HG02763 (cell line): ENCODE results near the gene RPL28.

ENCODE experiments used
- ATAC-seq: cut with Tn5 transposase; IDR thresholded peaks from one replicate; pipeline ENCODE4 v1.9.1; 2021; ENCODE audit warnings: mild to moderate bottlenecking, moderate library complexity; ENCODE audit not compliant: unreplicated experiment

RPL28 gene

GRCh38 chr19:55385724-55386492 is at the start of gene RPL28:
RPL28 (plus strand) TSS chr19:55385932; CDS start chr19:55386358, 426 bp downstream.
- peak; percentile 71 for ATAC-seq

GRCh38 chr19:55336101-55336500 is 49.6 kb upstream of the RPL28 start:
- no peak for ATAC-seq

GRCh38 chr19:55339105-55339888 is 46.4 kb upstream of the RPL28 start, which contains the start of gene KMT5C:
KMT5C (plus strand) TSS chr19:55339876; CDS start chr19:55341937, 2,061 bp downstream.
- peak; percentile 85 for ATAC-seq

- no peak for ATAC-seq
Measured at GRCh38 chr19:55339889-55340783, 45.6 kb upstream of the RPL28 start.

DNA sequence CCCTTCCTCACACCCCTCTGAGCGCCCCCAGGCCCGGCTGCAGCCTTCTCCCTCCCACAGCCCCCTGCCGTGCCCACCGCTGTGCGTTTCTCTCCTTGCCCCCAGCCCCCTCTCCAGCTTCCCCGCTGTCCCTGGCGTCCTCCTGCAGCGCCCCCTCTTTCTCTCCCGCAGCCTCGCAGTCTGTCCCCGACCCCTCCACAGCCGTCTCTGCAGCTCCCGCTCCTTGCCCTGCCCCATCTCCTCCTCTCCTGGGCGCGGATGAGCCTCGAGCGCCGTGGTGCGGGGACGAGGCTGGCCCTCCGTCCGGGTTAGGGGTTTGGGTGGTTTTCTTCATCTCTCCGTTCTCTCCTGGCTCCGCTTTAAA is 45.0 kb upstream of the RPL28 start:
- ATAC-seq, result no peak

DNA sequence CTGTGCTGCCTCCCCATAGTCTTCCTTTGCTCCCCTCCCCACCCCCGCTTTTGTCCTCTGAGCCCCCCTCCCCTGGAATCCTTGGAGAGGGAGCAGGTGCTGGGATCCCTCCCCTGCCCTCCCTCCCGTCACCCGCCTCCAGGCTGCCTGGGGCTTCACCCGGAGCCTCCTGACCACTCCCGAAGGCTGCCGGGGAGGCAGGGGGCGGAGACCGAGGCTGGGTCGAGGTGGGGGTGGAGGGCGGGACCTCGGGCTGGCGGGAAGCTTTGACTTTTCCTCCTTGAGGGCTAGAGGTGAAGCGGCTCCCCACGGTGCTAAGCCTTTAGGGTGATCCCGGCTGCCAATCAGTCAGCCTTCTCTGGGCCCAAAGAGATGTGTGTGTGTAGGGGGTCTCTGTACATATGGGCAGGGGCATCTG is 44.6 kb upstream of the RPL28 start:
- ATAC-seq, result no peak

DNA sequence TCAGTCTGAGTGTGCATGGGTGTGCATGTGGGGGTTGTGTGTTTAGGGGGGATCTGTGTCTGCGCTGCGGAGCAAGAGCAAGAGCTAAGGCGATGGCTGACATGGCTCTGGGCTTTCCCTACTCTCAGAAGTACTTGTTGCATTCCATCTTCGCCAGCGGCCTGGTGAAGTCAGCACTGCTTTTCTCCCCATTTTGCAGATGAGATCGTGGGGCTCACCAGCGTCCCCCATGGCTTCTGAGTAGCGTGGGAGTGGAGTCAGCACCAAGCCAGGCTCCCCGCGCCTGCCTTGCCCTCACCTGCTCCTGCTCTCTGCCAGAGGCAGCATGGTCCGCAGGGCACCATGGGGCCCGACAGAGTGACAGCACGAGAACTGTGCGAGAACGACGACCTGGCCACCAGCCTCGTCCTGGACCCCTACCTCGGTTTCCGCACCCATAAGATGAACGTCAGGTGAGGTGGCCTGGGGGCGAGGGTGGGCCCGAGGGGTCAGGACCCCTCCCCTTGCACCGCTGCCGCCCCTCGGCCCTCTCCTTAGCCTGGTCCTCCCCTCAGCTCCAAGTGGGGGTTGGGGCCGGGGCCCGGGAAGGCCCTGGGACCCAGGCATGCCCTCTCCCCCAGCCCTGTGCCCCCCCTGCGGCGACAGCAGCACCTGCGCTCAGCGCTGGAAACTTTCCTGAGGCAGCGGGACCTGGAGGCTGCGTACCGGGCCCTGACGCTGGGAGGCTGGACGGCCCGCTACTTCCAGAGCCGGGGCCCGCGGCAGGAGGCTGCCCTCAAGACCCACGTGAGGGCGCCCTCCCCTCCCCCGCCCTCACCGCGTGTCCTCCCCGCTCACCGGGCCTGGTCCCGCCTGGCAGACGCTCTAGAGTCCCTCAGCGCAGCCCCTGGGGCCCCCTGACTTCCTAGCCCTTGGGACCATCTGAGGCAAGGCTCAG is 43.9 kb upstream of the RPL28 start:
- ATAC-seq, result no peak

DNA sequence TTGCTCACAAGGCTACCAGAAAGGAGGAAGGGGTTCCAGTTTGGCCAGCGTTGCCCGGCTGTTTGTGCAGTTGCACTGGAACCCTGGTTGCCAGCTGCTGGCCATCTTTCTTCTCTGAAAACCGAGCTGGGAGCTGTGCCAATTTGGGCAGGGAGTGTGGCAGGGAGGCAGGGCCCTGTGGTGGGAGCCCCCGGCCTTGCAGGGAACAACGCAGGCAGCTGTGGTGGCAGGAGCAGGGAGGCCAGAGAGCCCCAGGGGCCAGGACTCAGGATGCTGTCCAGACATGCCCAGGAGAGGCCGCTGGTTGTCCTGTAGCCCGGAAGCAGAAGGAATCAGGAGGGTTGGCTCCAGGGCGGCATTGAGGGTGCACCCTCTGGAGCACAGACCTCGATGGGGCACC is 41.3 kb upstream of the RPL28 start:
- no peak for ATAC-seq

GRCh38 chr19:55345101-55345817 is 40.5 kb upstream of the RPL28 start:
- ATAC-seq, result no peak

DNA sequence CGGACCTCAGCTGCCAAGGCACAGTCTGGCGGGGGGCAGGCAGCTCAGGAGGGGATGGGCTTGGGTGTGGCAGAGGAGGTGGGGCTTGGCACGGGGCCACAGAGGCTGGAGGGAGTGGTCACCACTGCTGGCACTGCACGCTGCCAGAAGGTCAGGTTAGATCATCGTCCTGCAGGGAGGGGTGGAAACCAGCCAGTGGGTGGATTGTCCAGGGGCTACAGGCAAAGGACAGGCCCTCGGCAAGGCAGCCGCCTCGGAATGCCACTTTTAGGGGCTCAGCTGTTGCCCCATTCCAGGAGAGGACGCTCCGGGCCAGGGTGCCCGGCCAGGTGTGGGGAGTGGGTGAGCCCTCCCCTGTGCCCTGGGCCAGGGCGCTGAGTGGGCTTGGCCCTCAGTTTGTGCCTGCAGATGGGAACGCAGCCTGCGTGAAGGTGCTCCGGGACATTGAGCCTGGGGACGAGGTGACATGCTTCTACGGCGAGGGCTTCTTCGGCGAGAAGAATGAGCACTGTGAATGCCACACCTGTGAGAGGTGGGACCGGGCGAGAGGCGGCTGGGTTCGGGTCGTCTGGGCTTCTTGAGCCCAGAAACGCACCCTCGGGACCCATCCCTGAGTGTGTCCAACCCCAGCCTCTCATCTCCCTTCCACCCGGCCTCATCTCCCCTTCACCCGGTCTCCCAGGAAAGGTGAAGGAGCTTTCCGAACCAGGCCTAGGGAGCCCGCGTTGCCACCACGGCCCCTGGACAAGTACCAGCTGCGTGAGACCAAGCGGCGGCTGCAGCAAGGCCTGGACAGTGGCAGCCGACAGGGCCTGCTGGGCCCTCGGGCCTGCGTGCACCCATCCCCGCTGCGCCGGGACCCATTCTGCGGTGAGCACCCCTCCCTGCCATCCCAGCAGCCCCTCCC is 39.7 kb upstream of the RPL28 start:
- ATAC-seq, result no peak

- ATAC-seq, result no peak
Measured at GRCh38 chr19:55346725-55347441, 38.8 kb upstream of the RPL28 start.

DNA sequence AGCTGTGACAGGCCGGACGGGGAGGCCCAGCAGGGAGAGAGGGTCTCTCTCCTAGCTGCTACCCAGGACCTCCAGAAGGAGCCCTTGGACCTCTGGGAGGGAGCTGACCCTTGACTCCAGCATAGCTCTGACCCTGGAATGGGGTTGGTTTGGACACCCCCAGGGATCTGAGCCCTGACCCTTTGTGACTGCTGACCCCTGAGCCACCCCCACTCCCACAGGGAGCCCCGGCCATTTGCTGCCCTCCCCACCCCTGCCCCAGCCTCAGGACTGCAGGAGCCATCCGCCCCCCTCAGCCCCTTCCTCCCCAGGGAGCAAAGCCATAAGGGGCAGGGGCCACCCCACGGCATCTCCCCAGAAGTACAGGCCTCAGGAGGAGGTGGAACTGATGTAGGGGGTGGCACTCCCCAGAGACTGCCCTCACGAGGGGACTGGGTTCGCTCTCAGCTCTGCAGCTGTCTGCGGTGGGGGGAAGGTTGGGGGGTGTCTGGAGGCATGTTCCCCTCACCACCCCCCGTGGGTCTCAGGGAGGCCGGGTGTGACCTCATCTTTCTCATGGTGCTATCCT is 38.2 kb upstream of the RPL28 start:
- no peak for ATAC-seq

DNA sequence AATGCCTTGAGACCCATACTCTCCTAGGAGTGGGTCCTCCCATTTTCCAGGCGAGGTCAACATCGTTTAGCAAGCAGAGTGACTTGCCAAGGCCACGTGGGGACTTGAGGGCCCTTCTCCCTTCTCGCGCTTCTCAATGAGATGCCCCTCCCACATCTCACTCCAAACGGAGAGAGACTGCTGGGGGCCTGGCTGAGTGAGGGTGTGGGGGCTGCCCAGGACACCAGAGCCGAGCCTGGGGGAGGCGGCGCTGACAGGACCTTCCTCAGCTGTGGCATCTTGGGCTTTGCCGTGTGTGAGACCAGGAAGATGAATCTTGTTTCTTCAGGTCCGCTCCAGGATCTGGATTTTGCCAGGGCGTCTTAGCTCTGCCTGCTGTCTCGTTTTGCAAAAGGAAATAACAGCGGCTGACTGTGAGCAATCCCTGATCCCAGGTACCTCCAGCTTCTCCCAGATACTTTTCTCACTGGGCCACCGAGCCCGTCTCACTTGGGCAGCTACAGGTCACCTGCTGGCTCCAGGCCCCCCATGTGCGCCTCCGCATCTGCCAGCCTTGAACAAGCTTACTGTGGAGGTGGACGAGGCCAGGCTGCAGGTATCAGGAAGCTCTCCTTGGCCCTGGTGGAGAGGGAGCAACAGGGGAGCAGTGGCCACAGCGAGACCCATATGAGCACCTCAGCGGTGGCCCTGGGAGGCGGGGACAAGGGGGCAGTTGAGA is 37.3 kb upstream of the RPL28 start:
- ATAC-seq, result no peak

GRCh38 chr19:55350620-55351315 is 35.0 kb upstream of the RPL28 start:
- no peak for ATAC-seq

GRCh38 chr19:55352040-55352439 is 33.7 kb upstream of the RPL28 start:
- ATAC-seq, result no peak

DNA sequence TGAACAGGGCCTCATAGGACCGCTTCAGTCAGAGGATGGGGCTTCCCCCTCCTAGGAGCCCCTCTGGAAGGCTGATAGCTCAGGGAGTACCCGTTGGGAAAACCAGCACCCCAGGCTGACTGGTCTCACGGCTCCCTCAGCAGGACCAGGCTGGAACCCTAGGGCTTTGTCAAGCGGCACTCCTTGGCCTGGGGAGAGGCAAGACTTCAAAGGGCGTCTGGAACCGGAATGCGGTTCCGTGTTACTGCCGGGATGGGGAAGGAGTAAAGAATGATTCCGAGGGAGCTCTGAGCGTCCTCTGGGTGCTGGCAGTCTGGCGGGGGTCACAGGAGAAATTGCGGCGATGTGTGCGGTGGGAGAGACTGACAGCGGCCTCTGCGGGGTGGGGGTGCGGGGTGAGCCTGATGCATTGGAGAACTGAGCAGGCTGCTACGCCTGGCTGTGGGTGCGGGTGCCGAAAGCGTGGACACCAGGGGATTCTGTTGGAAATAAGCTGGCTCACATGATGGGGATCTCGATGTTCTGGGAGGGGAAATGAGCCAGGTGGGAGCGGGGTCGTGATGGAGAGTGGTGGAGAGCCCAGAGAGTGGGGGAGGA is 33.1 kb upstream of the RPL28 start:
- no peak for ATAC-seq
